ENCODE data around the gene PRKD1. TPM values are rescaled to one million over a fixed set of nuclear protein-coding genes. Genes with fewer than 3 reads are reported as not detected.

Gene PRKD1
- total RNA-seq, 1 experiment from 2014 or later = 0.36 TPM

DNA sequence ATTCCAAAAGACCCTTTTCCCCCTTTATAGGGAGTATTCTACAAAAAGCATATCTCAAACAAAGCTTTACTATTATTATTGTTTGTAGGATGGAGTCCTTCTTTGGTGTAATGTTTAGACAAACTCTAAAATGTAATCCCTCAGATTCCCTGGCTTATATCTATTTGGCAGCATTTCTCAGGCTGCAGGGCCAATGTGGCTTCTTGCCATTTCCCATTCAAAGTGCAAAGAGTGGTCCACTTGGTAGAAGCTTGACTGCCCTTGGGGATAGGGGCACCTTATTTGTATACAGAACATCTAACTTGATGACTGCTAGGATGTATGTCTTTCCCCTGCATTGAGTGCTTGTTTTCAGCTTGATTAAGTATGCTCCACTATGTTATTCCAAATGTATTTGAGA is 242.7 kb downstream of the PRKD1 start:
- no peaks in the 10 kb centered on the region for H3K27me3 ChIP-seq (replicated peaks; ENCODE audit: control insufficient read depth, insufficient read depth, low read length)
- BruUV-seq (replicated peaks) = no TSS peak
- Mint-ChIP-seq H3K27ac (ENCODE audit: unreplicated experiment) (no peak overlapping the region), H3K9me3 (ENCODE audit: unreplicated experiment) (no peaks in the 10 kb centered on the region), H3K4me3 (ENCODE audit: unreplicated experiment) (no peak overlapping the region), H3K4me1 (ENCODE audit: low read depth, unreplicated experiment) (no peaks in the 10 kb centered on the region), H3K27me3 (ENCODE audit: insufficient read depth, unreplicated experiment) (peaks cover 3% of the 10 kb centered on the region), H3K36me3 (ENCODE audit: insufficient read depth, unreplicated experiment) (no peaks in the 10 kb centered on the region)
- TF ChIP-seq, protein P1, sequence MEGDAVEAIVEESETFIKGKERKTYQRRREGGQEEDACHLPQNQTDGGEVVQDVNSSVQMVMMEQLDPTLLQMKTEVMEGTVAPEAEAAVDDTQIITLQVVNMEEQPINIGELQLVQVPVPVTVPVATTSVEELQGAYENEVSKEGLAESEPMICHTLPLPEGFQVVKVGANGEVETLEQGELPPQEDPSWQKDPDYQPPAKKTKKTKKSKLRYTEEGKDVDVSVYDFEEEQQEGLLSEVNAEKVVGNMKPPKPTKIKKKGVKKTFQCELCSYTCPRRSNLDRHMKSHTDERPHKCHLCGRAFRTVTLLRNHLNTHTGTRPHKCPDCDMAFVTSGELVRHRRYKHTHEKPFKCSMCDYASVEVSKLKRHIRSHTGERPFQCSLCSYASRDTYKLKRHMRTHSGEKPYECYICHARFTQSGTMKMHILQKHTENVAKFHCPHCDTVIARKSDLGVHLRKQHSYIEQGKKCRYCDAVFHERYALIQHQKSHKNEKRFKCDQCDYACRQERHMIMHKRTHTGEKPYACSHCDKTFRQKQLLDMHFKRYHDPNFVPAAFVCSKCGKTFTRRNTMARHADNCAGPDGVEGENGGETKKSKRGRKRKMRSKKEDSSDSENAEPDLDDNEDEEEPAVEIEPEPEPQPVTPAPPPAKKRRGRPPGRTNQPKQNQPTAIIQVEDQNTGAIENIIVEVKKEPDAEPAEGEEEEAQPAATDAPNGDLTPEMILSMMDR (IDR thresholded peaks at IDR 0.05; ENCODE audit: insufficient read depth in 1 of 2, low read depth in 1 of 2, low read length in 1 of 2, severe bottlenecking in 1 of 2, unreplicated experiment in 1 of 2) = no peak
- no peaks in the 10 kb centered on the region for H3K36me3 ChIP-seq (ENCODE audit: control insufficient read depth, insufficient read depth, low read length)
- ChIA-PET POLR2A (no interaction called here), CTCF (no interaction called here)
- no peaks in the 10 kb centered on the region for H3K9me3 ChIP-seq
- intact Hi-C loops (cut with micrococcal nuclease; ENCODE audit: unreplicated experiment) = no loop called here
- no peak for DNase-seq
- H3K4me1 ChIP-seq = no peaks in the 10 kb centered on the region
- H3K4me3 ChIP-seq (ENCODE audit: low read depth, low read length) = no peak overlapping the region

DNA sequence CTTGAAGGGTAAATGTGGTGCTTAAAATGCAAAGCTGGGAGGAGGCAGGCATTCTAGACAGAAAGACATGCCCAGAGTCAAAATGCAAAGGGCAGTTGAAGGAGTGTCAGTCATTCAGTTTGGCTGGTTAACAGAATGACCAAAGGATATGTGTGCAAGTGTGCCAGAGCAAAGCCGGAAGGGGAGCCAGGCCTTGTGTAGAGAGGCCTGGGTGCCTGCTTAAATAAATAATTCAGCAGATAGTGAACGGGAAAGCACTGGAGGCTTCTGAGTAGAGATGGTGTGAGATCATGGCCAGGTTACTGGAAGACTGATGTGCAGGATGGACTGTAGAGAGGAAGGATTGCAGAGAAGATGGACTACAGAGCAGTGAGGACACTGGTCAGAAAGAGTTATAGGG is 244.9 kb downstream of the PRKD1 start:
- no peak for DNase-seq
- H3K4me1 ChIP-seq = no peaks in the 10 kb centered on the region
- intact Hi-C loops (cut with micrococcal nuclease; ENCODE audit: unreplicated experiment) = no loop called here
- Mint-ChIP-seq H3K9me3 (ENCODE audit: unreplicated experiment) (no peaks in the 10 kb centered on the region), H3K27me3 (ENCODE audit: insufficient read depth, unreplicated experiment) (peaks cover 6% of the 10 kb centered on the region), H3K4me1 (ENCODE audit: low read depth, unreplicated experiment) (no peaks in the 10 kb centered on the region), H3K27ac (ENCODE audit: unreplicated experiment) (no peak overlapping the region), H3K36me3 (ENCODE audit: insufficient read depth, unreplicated experiment) (no peaks in the 10 kb centered on the region), H3K4me3 (ENCODE audit: unreplicated experiment) (no peak overlapping the region)
- no peaks in the 10 kb centered on the region for H3K27me3 ChIP-seq (replicated peaks; ENCODE audit: control insufficient read depth, insufficient read depth, low read length)
- no TSS peak for BruUV-seq (replicated peaks)
- ChIA-PET POLR2A (no interaction called here), CTCF (no interaction called here)
- TF ChIP-seq, protein P1 (IDR thresholded peaks at IDR 0.05; ENCODE audit: insufficient read depth in 1 of 2, low read depth in 1 of 2, low read length in 1 of 2, severe bottlenecking in 1 of 2, unreplicated experiment in 1 of 2) = no peak
- no peaks in the 10 kb centered on the region for H3K9me3 ChIP-seq
- H3K36me3 ChIP-seq (ENCODE audit: control insufficient read depth, insufficient read depth, low read length) = no peaks in the 10 kb centered on the region
- H3K4me3 ChIP-seq (ENCODE audit: low read depth, low read length) = no peak overlapping the region

DNA sequence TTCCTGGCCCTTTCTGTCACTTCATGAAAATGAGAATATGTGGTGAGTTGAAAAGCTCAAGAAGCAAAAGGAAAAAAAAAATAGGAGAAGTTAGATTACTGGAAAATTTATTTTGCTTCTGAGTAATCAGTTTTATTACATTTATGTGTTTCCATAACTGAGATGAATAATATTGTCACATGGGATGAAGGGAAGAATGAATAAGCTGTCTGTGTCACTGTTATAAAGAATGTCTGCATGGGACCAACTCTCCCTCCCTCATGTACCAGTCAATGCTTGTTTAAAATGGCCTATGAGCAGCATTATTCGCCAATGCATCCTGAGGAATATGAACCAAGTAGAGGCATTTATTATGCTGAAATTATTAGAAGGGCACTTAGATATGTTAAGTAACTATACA is 246.3 kb downstream of the PRKD1 start:
- no TSS peak for BruUV-seq (replicated peaks)
- Histone ChIP-seq H3K4me3 (ENCODE audit: low read depth, low read length) (no peak overlapping the region), H3K9me3 (no peaks in the 10 kb centered on the region), H3K4me1 (no peaks in the 10 kb centered on the region), H3K36me3 (ENCODE audit: control insufficient read depth, insufficient read depth, low read length) (no peaks in the 10 kb centered on the region), H3K27me3 (replicated peaks; ENCODE audit: control insufficient read depth, insufficient read depth, low read length) (no peaks in the 10 kb centered on the region)
- TF ChIP-seq, protein P1 (IDR thresholded peaks at IDR 0.05; ENCODE audit: insufficient read depth in 1 of 2, low read depth in 1 of 2, low read length in 1 of 2, severe bottlenecking in 1 of 2, unreplicated experiment in 1 of 2) = no peak
- intact Hi-C loops (cut with micrococcal nuclease; ENCODE audit: unreplicated experiment) = no loop called here
- no peaks in the 10 kb centered on the region for H3K9me3 Mint-ChIP-seq (ENCODE audit: unreplicated experiment)
- no peak for DNase-seq
- H3K27me3 Mint-ChIP-seq (ENCODE audit: insufficient read depth, unreplicated experiment) = peaks cover 6% of the 10 kb centered on the region
- no peak overlapping the region for H3K27ac Mint-ChIP-seq (ENCODE audit: unreplicated experiment)
- ChIA-PET POLR2A (no interaction called here), CTCF (no interaction called here)
- no peaks in the 10 kb centered on the region for H3K4me1 Mint-ChIP-seq (ENCODE audit: low read depth, unreplicated experiment)
- no peaks in the 10 kb centered on the region for H3K36me3 Mint-ChIP-seq (ENCODE audit: insufficient read depth, unreplicated experiment)
- H3K4me3 Mint-ChIP-seq (ENCODE audit: unreplicated experiment) = no peak overlapping the region
